ENCODE measurements around the gene DALRD3. TPM values are rescaled to one million over a fixed set of nuclear protein-coding genes. Genes with fewer than 3 reads are reported as not detected.

DALRD3 gene
- total RNA-seq, 1 experiment from 2014 or later, result 13.2 TPM

GRCh38 chr3:48985831-48986376 is 32.5 kb downstream of the DALRD3 start:
- intact Hi-C loops (cut with micrococcal nuclease; ENCODE audit: unreplicated experiment), result loop anchor here (5.0 kb wide), 1 partner anchor 461 kb away; no protein-coding TSS in a partner anchor
- peaks cover 3% of the 10 kb centered on the region for H3K4me1 ChIP-seq (ENCODE audit: insufficient read depth, low read length, poor library complexity, severe bottlenecking)
- ChIA-PET CTCF (no interaction called here), POLR2A (ENCODE audit: low non-redundant PET) (no interaction called here)
- BruUV-seq (replicated peaks), result no TSS peak
- H3K36me3 ChIP-seq (ENCODE audit: insufficient read depth, low read length, poor library complexity, severe bottlenecking), result peaks cover 5% of the 10 kb centered on the region
- no peaks in the 10 kb centered on the region for H3K27me3 ChIP-seq (replicated peaks; ENCODE audit: insufficient read depth, low read depth, low read length, poor library complexity)
- H3K9me3 ChIP-seq (ENCODE audit: low read depth, low read length, poor library complexity, severe bottlenecking), result no peaks in the 10 kb centered on the region
- TF ChIP-seq EZH2 (IDR thresholded peaks at IDR 0.05; ENCODE audit: borderline replicate concordance, low read depth, low read length, poor library complexity, severe bottlenecking), result no peak
- TF ChIP-seq, protein P1, sequence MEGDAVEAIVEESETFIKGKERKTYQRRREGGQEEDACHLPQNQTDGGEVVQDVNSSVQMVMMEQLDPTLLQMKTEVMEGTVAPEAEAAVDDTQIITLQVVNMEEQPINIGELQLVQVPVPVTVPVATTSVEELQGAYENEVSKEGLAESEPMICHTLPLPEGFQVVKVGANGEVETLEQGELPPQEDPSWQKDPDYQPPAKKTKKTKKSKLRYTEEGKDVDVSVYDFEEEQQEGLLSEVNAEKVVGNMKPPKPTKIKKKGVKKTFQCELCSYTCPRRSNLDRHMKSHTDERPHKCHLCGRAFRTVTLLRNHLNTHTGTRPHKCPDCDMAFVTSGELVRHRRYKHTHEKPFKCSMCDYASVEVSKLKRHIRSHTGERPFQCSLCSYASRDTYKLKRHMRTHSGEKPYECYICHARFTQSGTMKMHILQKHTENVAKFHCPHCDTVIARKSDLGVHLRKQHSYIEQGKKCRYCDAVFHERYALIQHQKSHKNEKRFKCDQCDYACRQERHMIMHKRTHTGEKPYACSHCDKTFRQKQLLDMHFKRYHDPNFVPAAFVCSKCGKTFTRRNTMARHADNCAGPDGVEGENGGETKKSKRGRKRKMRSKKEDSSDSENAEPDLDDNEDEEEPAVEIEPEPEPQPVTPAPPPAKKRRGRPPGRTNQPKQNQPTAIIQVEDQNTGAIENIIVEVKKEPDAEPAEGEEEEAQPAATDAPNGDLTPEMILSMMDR (conservative IDR thresholded peaks at IDR 0.05; ENCODE audit: low read depth, low read length), result no peak
- H3K4me3 ChIP-seq (ENCODE audit: low read depth, low read length, poor library complexity, severe bottlenecking), result no peak overlapping the region
- no peak for DNase-seq (ENCODE audit: low spot score)
- H3K27ac ChIP-seq (ENCODE audit: low read depth, low read length, poor library complexity, severe bottlenecking), result no peak overlapping the region

- Histone ChIP-seq H3K4me3 (ENCODE audit: low read depth, low read length, poor library complexity, severe bottlenecking) (no peak overlapping the region), H3K27ac (ENCODE audit: low read depth, low read length, poor library complexity, severe bottlenecking) (no peak overlapping the region), H3K36me3 (ENCODE audit: insufficient read depth, low read length, poor library complexity, severe bottlenecking) (peaks cover 5% of the 10 kb centered on the region), H3K9me3 (ENCODE audit: low read depth, low read length, poor library complexity, severe bottlenecking) (no peaks in the 10 kb centered on the region), H3K4me1 (ENCODE audit: insufficient read depth, low read length, poor library complexity, severe bottlenecking) (peaks cover 3% of the 10 kb centered on the region), H3K27me3 (replicated peaks; ENCODE audit: insufficient read depth, low read depth, low read length, poor library complexity) (no peaks in the 10 kb centered on the region)
- intact Hi-C loops (cut with micrococcal nuclease; ENCODE audit: unreplicated experiment), result loop anchor here (5.0 kb wide), 1 partner anchor 463 kb away; no protein-coding TSS in a partner anchor
- ChIA-PET CTCF (no interaction called here), POLR2A (ENCODE audit: low non-redundant PET) (no interaction called here)
- TF ChIP-seq EZH2 (IDR thresholded peaks at IDR 0.05; ENCODE audit: borderline replicate concordance, low read depth, low read length, poor library complexity, severe bottlenecking), result no peak
- TF ChIP-seq, protein P1 (conservative IDR thresholded peaks at IDR 0.05; ENCODE audit: low read depth, low read length), result no peak
- no TSS peak for BruUV-seq (replicated peaks)
- no peak for DNase-seq (ENCODE audit: low spot score)
These were observed 33.7 kb downstream of the DALRD3 start for GRCh38 chr3:48984663-48985062.

DNA sequence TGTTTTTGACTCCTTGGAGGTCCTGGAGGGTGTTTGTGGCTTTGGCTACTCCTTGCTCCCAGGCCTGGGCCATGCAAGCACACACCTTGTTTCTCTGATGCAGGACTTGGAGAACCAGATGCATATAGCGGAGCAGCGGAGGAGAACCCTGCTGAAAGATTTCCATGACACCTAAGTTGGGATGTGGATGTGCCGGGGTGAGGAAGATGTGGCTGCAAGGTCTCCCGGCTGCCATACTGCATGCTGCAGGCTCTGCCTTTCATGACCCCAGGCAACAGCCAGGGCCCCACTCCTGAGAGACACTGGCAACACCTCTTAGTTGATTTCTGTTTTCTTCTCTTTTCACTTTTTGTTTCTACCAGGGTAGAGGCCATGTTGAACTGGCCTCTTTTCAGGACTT is 35.3 kb downstream of the DALRD3 start:
- no peak overlapping the region for H3K27ac ChIP-seq (ENCODE audit: low read depth, low read length, poor library complexity, severe bottlenecking)
- no peak overlapping the region for H3K4me3 ChIP-seq (ENCODE audit: low read depth, low read length, poor library complexity, severe bottlenecking)
- DNase-seq (ENCODE audit: low spot score), result no peak
- peaks cover 5% of the 10 kb centered on the region for H3K36me3 ChIP-seq (ENCODE audit: insufficient read depth, low read length, poor library complexity, severe bottlenecking)
- intact Hi-C loops (cut with micrococcal nuclease; ENCODE audit: unreplicated experiment), result no loop called here
- no peaks in the 10 kb centered on the region for H3K4me1 ChIP-seq (ENCODE audit: insufficient read depth, low read length, poor library complexity, severe bottlenecking)
- POLR2A ChIA-PET (ENCODE audit: low non-redundant PET), result no interaction called here
- H3K27me3 ChIP-seq (replicated peaks; ENCODE audit: insufficient read depth, low read depth, low read length, poor library complexity), result no peaks in the 10 kb centered on the region
- H3K9me3 ChIP-seq (ENCODE audit: low read depth, low read length, poor library complexity, severe bottlenecking), result no peaks in the 10 kb centered on the region
- BruUV-seq (replicated peaks), result no TSS peak
- TF ChIP-seq EZH2 (IDR thresholded peaks at IDR 0.05; ENCODE audit: borderline replicate concordance, low read depth, low read length, poor library complexity, severe bottlenecking), result no peak
- TF ChIP-seq, protein P1 (conservative IDR thresholded peaks at IDR 0.05; ENCODE audit: low read depth, low read length), result no peak
- CTCF ChIA-PET, result no interaction called here

All from A673 (cell line).